GM18951 (cell line): ENCODE measurements around the gene GCNT2.

ENCODE experiments used
- POLR2A ChIP-seq: IDR thresholded peaks from 4 replicates; pipeline ENCODE4 v1.6.1; 2011; ENCODE audit warnings: mild to moderate bottlenecking; ENCODE audit not compliant: insufficient read length, insufficient read depth; ENCODE audit errors: extremely low read depth
- in situ Hi-C: fragments of 300-500 bp; cut with MboI; formaldehyde crosslinking; loops from one replicate; pipeline ENCODE4 v1.12.0; 2022; ENCODE audit warnings: low sequenced_read_pairs, mixed read lengths, inconsistent platforms; ENCODE audit not compliant: unreplicated experiment

The GCNT2 gene

DNA sequence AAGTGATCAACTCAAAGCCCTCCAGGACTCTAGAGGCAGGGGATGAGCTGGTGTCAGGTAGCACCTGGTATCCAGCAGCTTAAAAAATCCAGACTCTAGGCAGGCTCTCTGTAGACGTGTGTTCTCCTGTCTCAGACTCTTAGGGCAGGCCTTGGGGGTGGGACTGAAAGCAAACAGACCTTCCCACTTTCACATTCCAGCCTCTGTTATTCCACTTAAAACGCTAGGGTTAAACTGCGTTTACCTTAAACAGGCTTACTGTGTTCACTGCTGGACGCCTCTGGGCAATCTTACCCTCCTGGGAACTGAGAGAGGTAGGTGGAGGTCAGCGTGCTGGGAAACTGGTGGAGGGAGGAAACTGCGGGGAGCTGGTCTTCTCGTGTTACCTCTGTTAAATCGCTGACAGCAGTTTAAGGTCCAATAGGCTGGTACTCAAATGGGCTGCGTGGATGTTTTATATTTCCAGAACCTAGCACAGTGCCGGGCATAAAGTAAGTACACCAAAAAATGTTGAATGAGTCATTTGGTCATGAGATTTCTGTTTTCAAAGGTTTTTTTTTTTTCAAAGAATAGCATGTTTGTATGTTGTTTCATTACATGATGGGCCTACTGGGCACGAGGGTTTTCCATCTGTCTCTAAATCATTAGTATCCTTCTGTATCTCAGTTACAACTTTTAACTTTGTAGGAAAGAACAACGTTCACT lies at the start of gene GCNT2:
GCNT2 (plus strand) TSS at position 248 of the 705 bp plus-strand sequence. CDS start 7,561 bp downstream, outside the sequence.
- in situ Hi-C loops, result no loop called here
- TF ChIP-seq POLR2A, result no peak

DNA sequence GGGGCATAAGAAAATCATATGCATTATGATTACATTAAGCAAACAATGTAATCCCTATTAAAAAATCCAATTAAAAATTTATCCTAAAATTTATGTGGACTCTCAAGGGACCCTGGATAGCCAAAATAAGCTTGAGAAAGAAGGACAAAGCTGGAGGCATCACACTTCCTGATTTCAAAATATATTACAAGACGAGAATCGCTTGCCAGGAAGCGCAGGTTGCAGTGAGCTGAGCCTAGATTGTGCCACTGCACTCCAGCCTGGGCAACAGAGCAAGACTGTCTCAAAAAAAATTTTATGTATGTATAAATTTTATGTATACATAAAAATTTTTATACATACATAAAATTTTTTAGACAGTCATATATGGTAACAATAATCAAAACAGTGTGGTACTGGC lies 48.5 kb upstream of the GCNT2 start:
- TF ChIP-seq POLR2A, result no peak

DNA sequence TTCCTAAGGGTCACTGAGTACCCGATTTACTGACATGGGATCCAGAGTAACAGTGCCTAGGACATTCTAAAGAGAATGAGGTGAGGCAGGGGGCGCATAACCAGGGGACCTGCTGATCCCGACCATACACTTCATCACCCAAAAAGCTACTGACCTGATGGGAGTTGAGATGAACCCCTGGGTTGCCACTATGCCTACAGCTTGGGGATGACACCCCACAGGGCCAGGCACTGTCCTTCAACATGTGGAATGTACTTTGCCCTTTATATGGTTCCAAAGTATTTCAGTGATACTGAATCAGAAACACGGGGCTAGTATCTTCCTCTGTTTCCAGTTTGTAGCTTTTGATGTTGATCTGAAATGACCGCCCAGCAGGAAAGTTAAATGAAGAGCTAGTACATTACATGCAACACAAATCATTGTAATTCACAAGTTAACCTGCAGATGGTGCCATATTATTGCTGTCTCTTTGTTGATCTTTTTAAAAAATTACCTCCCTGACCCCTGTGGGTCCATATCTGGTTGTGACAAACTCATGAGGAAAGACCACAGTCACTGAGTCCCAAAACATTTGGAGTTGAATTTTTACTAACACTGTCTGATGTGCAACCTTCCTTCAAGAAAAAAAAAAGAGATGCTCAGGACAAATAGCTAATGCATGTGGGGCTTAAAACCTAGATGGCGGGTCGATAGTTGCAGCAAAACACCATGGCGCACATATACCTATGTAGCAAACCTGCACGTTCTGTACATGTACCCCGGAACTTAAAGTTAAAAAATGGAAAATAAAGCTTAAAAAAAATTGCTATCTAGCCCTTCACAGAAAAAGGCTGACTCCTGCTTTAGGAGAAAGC lies 42.7 kb upstream of the GCNT2 start:
- in situ Hi-C loops, result loop anchor here (25.0 kb wide), 1 partner anchor 584 kb away; no protein-coding TSS in a partner anchor
- TF ChIP-seq POLR2A, result no peak

More for the DNA sequence above, 48.5 kb upstream of the GCNT2 start:
- in situ Hi-C loops, result no loop called here

DNA sequence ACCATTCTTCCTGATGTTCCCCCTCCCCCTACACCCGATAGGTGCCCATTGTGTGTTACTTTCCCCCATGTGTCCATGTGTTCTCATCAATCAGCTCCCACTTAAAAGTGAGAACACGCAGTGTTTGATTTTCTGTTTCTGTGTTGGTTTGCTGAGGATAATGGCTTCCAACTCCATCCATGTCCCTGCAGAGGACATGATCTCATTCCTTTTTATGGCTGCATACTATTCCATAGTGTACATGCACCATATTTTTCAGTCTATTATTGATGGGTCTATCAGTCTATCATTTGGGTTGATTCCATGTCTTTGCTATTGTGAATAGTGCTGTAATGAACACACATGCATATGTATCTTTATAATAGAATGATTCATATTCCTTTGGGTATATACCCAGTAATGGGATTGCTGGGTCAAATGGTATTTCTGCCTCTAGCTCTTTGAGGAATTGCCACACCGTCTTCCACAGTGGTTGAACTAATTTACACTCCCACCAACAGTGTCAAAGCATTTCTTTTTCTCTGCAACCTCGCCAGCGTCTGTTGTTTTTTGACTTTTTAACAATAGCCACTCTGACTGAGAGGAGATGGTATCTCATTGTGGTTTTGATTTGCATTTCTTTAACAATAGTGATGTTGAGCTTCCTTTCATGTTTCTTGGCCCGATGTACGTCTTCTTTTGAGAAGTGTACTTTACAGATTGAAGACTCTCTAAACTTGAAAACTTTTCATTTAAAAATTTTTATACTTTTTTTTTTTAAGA lies 41.0 kb upstream of the GCNT2 start:
- in situ Hi-C loops, result loop anchor here (10.0 to 25.0 kb wide), 2 partner anchors 315 to 582 kb away; no protein-coding TSS in a partner anchor

DNA sequence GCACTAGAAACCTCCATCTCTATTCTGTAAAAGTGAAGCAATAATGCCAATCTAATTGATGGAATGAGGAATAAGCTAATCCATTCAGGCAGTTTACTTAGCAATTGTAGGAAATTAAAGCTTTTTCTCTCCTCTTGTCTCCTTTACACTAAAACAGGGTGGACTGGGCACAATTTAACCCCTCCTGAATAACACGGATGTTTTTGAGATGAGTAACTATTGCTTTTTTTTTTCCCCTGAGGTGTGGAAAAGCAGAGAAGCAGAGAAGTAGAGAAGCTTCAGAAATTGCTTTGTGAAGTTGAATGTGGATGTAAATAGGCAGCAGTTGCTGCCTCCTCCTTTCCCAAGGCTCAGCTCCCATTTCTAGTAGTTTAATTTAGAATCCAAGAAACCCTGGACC lies 40.0 kb upstream of the GCNT2 start:
- in situ Hi-C loops, result loop anchor here (10.0 to 25.0 kb wide), 2 partner anchors 314 to 581 kb away; no protein-coding TSS in a partner anchor
- no peak for TF ChIP-seq POLR2A

More for the DNA sequence above, 41.0 kb upstream of the GCNT2 start:
- TF ChIP-seq POLR2A, result no peak

DNA sequence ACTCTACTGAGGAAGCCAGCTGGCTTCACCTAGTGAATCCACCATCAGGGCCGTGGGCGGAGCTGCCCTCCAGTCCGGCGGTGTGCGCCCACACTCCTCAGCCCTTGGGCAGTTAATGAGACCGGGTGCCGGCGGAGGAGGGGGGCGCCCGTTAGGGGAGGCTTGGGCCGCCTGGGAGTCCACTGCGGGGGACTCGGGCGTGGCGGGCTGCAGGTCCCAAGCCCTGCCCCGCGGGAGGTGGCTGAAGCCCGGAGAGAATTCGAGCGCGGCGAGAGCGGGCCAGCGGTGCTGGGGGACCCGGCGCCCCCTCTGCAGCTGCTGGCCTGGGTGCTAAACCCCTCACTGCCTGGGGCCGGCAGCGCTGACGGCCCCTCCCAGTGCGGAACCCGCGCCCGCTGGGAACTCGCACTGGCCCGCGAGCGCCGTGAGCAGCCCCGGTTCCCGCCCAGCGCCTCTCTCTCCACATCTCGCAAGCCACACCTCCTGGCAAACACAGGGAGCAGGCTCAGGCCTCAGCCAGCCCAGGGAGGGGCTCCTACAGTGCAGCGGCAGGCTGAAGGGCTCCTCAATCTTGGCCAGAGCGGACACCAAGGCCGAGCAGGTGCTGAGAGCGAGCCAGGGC lies 38.4 kb upstream of the GCNT2 start:
- TF ChIP-seq POLR2A, result no peak
- in situ Hi-C loops, result loop anchor here (10.0 to 25.0 kb wide), 2 partner anchors 312 to 580 kb away; no protein-coding TSS in a partner anchor

DNA sequence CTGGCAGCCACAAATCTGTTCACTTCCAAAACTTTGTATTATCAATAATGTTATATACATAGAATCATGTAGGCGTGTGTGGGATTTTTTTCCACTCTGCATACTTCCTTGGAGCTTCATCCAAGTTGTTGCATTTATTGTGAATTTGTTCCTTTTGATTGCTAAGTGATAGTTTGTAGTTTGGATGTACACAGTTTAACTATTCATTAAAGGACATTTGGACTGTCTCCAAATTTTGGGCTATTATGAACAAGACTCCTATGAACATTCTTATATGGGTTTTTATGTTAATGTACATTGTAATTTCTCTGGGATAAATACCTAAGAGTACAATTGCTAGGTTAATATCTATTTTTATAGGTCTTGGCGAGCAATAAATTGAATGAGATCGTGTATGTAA lies 36.2 kb upstream of the GCNT2 start:
- in situ Hi-C loops, result loop anchor here (10.0 to 25.0 kb wide), 2 partner anchors 310 to 577 kb away; no protein-coding TSS in a partner anchor
- TF ChIP-seq POLR2A, result no peak

DNA sequence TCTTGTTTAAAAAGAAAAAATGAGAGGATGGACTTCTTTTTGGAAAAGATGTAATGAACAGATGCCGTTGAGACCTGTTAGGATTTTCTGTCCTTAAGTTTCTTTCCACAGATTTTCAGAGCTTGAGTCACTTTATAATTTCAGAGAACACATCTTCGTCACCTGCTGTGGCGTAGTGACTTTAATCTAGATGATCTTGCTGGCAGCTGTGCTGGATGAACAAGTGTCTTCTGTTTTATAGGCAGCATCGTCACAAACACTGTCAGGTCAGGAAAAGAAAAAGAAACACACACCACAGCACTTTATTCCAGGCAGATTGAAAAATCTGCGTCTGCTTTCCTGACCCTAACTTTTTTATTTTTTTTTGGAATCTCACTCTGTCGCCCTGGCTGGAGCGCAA lies 35.7 kb upstream of the GCNT2 start:
- in situ Hi-C loops, result loop anchor here (10.0 to 25.0 kb wide), 2 partner anchors 309 to 577 kb away; no protein-coding TSS in a partner anchor

DNA sequence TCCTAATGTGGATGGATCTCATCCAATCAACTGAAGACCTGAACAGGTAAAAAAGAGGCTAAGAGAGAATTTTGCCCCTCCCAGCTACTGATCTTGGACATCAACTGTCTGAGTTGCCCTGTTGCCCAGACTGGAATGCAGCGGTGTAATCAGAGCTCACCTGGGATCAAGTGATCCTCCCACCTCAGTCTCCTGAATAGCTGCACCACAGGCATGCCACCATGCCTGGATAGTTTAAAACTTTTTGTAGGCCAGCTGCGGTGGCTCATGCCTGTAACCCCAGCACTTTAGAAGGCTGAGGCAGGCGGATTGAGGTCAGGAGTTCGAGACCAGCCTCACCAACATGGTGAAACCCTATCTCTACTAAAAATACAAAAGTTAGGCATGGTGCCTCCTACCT lies 34.9 kb upstream of the GCNT2 start:
- no peak for TF ChIP-seq POLR2A
- in situ Hi-C loops, result loop anchor here (10.0 to 25.0 kb wide), 2 partner anchors 309 to 576 kb away; no protein-coding TSS in a partner anchor

More for the DNA sequence above, 35.7 kb upstream of the GCNT2 start:
- no peak for TF ChIP-seq POLR2A

DNA sequence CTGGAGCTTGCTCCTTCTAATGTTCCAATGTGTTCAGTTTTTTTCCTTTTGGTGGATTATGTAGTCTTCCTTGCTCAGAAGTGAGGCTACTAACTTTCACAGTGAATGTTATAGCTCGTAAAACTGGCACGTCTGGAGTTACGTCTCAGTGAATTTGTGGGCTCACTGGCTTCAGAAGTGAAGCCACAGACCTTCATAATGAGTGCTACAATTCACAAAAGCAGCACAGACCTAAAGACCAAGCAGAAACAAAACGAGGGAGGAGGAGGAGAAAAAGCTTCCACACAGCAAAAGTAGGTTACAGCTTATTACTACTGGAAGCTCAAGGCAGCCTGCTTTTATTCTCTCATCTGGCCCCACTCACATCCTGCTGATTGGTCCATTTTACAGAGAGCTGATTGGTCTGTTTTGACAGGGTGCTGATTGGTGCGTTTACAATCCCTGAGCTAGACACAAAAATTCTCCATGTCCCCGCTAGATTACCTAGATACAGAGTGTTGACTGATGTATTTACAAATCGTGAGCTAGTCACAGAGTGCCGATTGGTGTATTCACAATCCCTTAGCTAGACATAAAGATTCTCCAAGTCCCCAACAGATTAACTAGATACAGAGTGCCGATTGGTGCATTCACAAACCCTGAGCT lies 34.1 kb upstream of the GCNT2 start:
- in situ Hi-C loops, result loop anchor here (10.0 to 25.0 kb wide), 2 partner anchors 308 to 575 kb away; no protein-coding TSS in a partner anchor

DNA sequence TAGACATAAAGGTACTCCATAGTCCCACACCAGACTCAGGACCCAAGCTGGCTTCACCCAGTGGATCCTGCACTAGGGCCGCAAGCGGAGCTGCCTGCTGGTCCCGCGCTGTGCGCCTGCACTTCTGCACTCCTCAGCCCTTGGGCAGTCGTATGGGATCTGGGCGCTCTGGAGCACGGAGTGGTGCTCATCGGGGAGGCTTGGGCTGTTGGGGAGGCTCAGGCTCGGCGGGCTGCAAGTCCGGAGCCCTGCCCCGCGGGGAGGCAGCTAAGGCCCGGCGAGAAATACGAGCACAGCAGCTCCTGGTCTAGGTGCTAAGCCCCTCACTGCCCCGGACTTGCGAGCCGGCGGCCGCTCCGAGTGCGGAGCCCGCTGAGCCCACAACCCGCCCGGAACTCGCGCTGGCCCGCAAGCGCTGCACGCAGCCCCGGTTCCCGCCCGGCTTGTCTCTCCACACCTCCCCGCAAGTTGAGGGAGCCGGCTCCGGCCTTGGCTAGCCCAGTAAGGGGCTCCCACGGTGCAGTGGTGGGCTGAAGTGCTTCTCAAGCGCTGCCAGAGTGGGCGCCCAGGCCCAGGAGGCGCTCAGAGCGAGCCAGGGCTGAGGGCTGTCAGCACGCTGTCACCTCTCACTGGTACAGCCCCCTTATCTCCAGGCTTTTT lies 33.4 kb upstream of the GCNT2 start:
- no peak for TF ChIP-seq POLR2A
- in situ Hi-C loops, result loop anchor here (10.0 to 25.0 kb wide), 2 partner anchors 307 to 575 kb away; no protein-coding TSS in a partner anchor
